ENCODE results near the gene OBSCN.

DNA sequence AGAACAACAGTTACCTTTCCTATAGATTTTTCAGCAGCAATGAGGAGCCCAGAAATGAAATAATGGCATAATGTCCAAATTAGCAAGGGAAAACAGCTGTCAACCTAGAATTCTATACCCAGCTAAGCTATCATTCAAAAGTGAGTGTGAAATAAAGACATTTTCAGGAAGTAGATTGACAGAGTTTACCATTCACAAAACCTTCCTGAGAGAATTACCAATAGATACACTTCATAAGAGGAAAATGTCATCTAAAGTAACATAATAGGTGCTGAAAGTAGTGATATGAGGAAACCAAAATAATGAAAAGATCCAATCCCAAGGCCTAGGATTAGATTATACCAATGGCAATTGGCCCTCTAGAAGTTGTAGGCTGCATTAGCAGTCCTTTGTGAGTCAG, 34.6 kb downstream of the OBSCN start:
- TF ChIP-seq SP1 (IDR thresholded peaks at IDR 0.05) (no peak), FOXM1 (IDR thresholded peaks at IDR 0.05; ENCODE audit: borderline replicate concordance) (no peak), FOXA1 (IDR thresholded peaks at IDR 0.05) (no peak), ELF4 (IDR thresholded peaks at IDR 0.05) (no peak), TARDBP (IDR thresholded peaks at IDR 0.05) (no peak), BHLHE40 (IDR thresholded peaks at IDR 0.05; ENCODE audit: borderline replicate concordance) (no peak)

Data from HEK293T (cell line).